Keratinocyte (primary cell): ENCODE data around the gene TENM4. TPM values are rescaled to one million over a fixed set of nuclear protein-coding genes. Genes with fewer than 3 reads are reported as not detected.

Source experiments
- DNase-seq: peaks from one replicate; pipeline ENCODE4 v3.0.0-alpha.2; 2011; ENCODE audit warnings: low read depth, missing footprints, low spot score
- FAIRE-seq: peaks from 2 replicates; lab custom pipeline; 2011; peaks lifted over from hg19 to GRCh38; lab: Jason Lieb, UNC
- H2AFZ ChIP-seq: 2 replicates; pipeline ENCODE4 v1.6.0; 2012; ENCODE audit warnings: low read length, control low read depth, inconsistent platforms; ENCODE audit not compliant: control insufficient read depth
- H3K27ac ChIP-seq: 2 replicates; pipeline ENCODE4 v1.5.1; 2011; ENCODE audit warnings: low read length; ENCODE audit not compliant: control insufficient read depth, insufficient read depth
- H3K27me3 ChIP-seq: 3 replicates; pipeline ENCODE4 v1.6.0; 2011; ENCODE audit warnings: low read length; ENCODE audit not compliant: control insufficient read depth, insufficient read depth; ENCODE audit errors: extremely low read depth
- H3K36me3 ChIP-seq, 2 experiments: 2 replicates in 1 of 2; 3 replicates in 1 of 2; pipeline ENCODE4 v1.5.1; 2011; ENCODE audit warnings: low read length in 2 of 2, mild to moderate bottlenecking in 1 of 2; ENCODE audit not compliant: control insufficient read depth in 2 of 2, insufficient read depth in 2 of 2; ENCODE audit errors: extremely low read depth in 1 of 2
- H3K4me1 ChIP-seq: 3 replicates; pipeline ENCODE4 v1.5.1; 2011; ENCODE audit warnings: low read length; ENCODE audit not compliant: control insufficient read depth, insufficient read depth; ENCODE audit errors: extremely low read depth
- H3K4me2 ChIP-seq: 3 replicates; pipeline ENCODE4 v1.6.0; 2011; ENCODE audit warnings: low read depth, low read length; ENCODE audit not compliant: control insufficient read depth, insufficient read depth; ENCODE audit errors: extremely low read depth
- H3K4me3 ChIP-seq, 3 experiments: fragments of 200-600 bp in 1 of 3; sonication (generic) in 1 of 3; 2 replicates in 2 of 3; 3 replicates in 1 of 3; pipeline ENCODE4 v1.5.1; 2011 to 2016; ENCODE audit warnings: low read length in 3 of 3, mild to moderate bottlenecking in 3 of 3, control low read depth in 2 of 3, inconsistent platforms in 1 of 3, low read depth in 1 of 3, mixed read lengths in 1 of 3, mixed run types in 1 of 3, moderate library complexity in 1 of 3; ENCODE audit not compliant: control insufficient read depth in 2 of 3, insufficient read depth in 2 of 3; ENCODE audit errors: extremely low read depth in 1 of 3
- H3K79me2 ChIP-seq: 2 replicates; pipeline ENCODE4 v1.6.0; 2012; ENCODE audit warnings: low read length; ENCODE audit not compliant: control insufficient read depth, insufficient read depth
- H3K9ac ChIP-seq: 3 replicates; pipeline ENCODE4 v1.6.0; 2011; ENCODE audit warnings: low read length; ENCODE audit not compliant: control insufficient read depth, insufficient read depth; ENCODE audit errors: extremely low read depth
- H3K9me1 ChIP-seq: 3 replicates; pipeline ENCODE4 v1.6.0; 2011; ENCODE audit warnings: low read length; ENCODE audit not compliant: control insufficient read depth, insufficient read depth; ENCODE audit errors: extremely low read depth
- H3K9me3 ChIP-seq: 2 replicates; pipeline ENCODE4 v1.5.1; 2012; ENCODE audit warnings: low read depth, low read length; ENCODE audit not compliant: control insufficient read depth
- H4K20me1 ChIP-seq: 3 replicates; pipeline ENCODE4 v1.6.0; 2011; ENCODE audit warnings: low read length; ENCODE audit not compliant: control insufficient read depth, insufficient read depth; ENCODE audit errors: extremely low read depth
- CTCF ChIP-seq, 3 experiments: IDR thresholded peaks in 1 of 3; conservative IDR thresholded peaks in 1 of 3; optimal IDR thresholded peaks in 1 of 3; 2 replicates in 2 of 3; 3 replicates in 1 of 3; pipeline versions ENCODE3 to v1.5.1; 2011; ENCODE audit warnings: low read length in 3 of 3, mild to moderate bottlenecking in 3 of 3, moderate library complexity in 2 of 3, control low read depth in 1 of 3, inconsistent platforms in 1 of 3; ENCODE audit not compliant: insufficient read depth in 2 of 3; ENCODE audit errors: extremely low read depth in 1 of 3
- EZH2 ChIP-seq: IDR thresholded peaks from one replicate; pipeline ENCODE4 v1.6.1; 2012; ENCODE audit warnings: inconsistent platforms, mild to moderate bottlenecking, low read length, moderate library complexity
- dilution Hi-C: fragments of 300-500 bp; cut with MboI; formaldehyde crosslinking; loops from one replicate; pipeline ENCODE4 v1.7.0; 2020; ENCODE audit warnings: low sequenced_read_pairs; ENCODE audit not compliant: extremely low pct_ligation_motif_present
- polyA plus RNA-seq, 5 experiments: library from polyadenylated mRNA; depleted of rRNA in 3 of 5; stranded (reverse) in 3 of 5; stranded (forward) in 1 of 5; unstranded in 1 of 5; fragments of >200 nt; gene quantifications; 1 replicate in 1 of 5; 2 replicates in 3 of 5; 3 replicates in 1 of 5; pipeline versions ENCODE4 v1.2.1 to v1.2.3, GENCODE V29; 2011 to 2012; ENCODE audit warnings: missing spikeins in 2 of 5, low read depth in 1 of 5, low replicate concordance in 1 of 5

The TENM4 gene
- polyA plus RNA-seq, 1 donor (not counting 4 experiments of a cell fraction or from before 2014, with no cell fraction given) = 3.5 TPM

GRCh38 chr11:78744949-78745348 lies 695.9 kb downstream of the TENM4 start:
- no peak for DNase-seq
- no peak overlapping the region for H3K4me2 ChIP-seq
- FAIRE-seq = no peak
- H4K20me1 ChIP-seq = no peaks in the 10 kb centered on the region
- H3K9me3 ChIP-seq = no peaks in the 10 kb centered on the region
- no peaks in the 10 kb centered on the region for H3K36me3 ChIP-seq
- H3K9me1 ChIP-seq = no peaks in the 10 kb centered on the region
- no peak for TF ChIP-seq CTCF (optimal IDR thresholded peaks at IDR 0.05 in 1 of 3, IDR thresholded peaks at IDR 0.05 in 1 of 3, conservative IDR thresholded peaks at IDR 0.05 in 1 of 3; ENCODE audit: extremely low read depth in 1 of 3, insufficient read depth in 2 of 3, low read length in 3 of 3)
- TF ChIP-seq EZH2 = no peak
- H3K4me1 ChIP-seq = peaks cover 14% of the 10 kb centered on the region
- no peaks in the 10 kb centered on the region for H3K27me3 ChIP-seq
- H3K27ac ChIP-seq = no peak overlapping the region
- H2AFZ ChIP-seq = no peak overlapping the region
- dilution Hi-C loops = no loop called here
- no peaks in the 10 kb centered on the region for H3K79me2 ChIP-seq
- H3K4me3 ChIP-seq = no peak overlapping the region
- no peak overlapping the region for H3K9ac ChIP-seq

- no peak overlapping the region for H3K4me3 ChIP-seq
- no peaks in the 10 kb centered on the region for H3K9me3 ChIP-seq
- no peaks in the 10 kb centered on the region for H3K36me3 ChIP-seq
- peaks cover 14% of the 10 kb centered on the region for H3K4me1 ChIP-seq
- H3K9ac ChIP-seq = no peak overlapping the region
- FAIRE-seq (no peak), DNase-seq (no peak)
- H3K27me3 ChIP-seq = no peaks in the 10 kb centered on the region
- TF ChIP-seq EZH2 (no peak), CTCF (optimal IDR thresholded peaks at IDR 0.05 in 1 of 3, IDR thresholded peaks at IDR 0.05 in 1 of 3, conservative IDR thresholded peaks at IDR 0.05 in 1 of 3; ENCODE audit: extremely low read depth in 1 of 3, insufficient read depth in 2 of 3, low read length in 3 of 3) (no peak)
- no peaks in the 10 kb centered on the region for H3K79me2 ChIP-seq
- no peak overlapping the region for H3K27ac ChIP-seq
- dilution Hi-C loops = no loop called here
- no peak overlapping the region for H2AFZ ChIP-seq
- H3K4me2 ChIP-seq = no peak overlapping the region
- no peaks in the 10 kb centered on the region for H4K20me1 ChIP-seq
- no peaks in the 10 kb centered on the region for H3K9me1 ChIP-seq
Measured at GRCh38 chr11:78744202-78744601, 696.6 kb downstream of the TENM4 start.
